GM18526 (cell line): ENCODE measurements around the gene PLAC9.

Experiments
- POLR2A ChIP-seq: IDR thresholded peaks from 3 replicates; pipeline ENCODE4 v1.6.1; 2011; ENCODE audit not compliant: insufficient read length; ENCODE audit errors: extremely low read depth

Gene PLAC9

DNA sequence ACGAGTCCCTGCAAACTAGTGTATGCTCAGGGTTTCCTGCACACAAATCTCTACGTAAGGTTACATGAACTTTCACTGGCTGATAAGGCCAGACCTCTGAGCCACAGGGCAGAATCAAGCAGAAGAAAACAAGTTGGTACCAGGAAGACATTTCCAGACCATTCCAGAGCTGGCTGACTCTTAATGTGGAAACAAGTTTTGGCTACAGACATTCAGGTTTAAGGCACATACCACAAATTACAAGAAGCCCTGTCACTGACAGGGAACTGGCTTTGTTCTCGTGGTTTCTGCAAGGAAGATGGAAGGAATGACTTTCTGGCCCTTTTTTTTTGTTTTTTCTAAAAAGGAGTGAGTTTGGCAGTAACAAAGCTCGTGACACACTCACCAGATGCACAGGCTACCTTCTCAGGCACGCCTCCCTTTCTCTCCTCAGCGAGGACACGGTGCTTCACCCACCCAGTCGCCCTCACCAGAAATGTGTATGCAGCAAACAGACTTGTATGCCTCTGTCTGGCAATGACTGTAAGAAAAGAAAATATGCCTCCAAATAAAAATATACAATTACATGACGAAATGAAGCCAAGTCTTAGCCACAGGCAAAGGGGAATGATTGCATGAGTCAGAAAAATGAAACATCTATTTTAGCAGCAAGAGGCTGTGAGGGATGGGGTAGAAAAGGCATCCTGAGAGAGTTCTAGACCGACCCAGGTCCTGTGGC lies 22.6 kb downstream of the PLAC9 start:
- no peak for TF ChIP-seq POLR2A

DNA sequence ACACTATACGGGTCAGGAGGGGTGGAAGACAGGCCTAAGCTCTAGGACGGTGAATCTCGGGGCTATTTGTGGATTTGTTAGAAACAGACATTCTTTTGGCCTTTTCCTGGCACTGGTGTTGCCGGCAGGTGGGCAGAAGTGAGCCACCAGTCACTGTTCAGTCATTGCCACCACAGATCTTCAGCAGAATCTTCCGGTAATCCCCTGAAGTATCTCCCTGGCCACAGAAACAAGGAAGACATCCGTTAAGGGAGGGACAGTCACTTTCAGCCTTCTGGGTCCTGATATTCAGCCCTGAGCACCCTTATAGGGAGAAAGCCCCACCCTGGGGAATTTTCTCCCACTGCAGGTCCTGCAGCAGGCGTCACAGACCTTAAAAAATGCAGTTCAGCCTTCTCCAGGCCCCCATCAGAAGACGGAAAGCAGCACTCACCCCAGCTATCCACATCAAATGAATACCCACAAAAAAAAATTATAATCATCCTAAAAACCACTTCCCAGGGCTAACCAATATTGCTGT lies 23.2 kb downstream of the PLAC9 start:
- no peak for TF ChIP-seq POLR2A

DNA sequence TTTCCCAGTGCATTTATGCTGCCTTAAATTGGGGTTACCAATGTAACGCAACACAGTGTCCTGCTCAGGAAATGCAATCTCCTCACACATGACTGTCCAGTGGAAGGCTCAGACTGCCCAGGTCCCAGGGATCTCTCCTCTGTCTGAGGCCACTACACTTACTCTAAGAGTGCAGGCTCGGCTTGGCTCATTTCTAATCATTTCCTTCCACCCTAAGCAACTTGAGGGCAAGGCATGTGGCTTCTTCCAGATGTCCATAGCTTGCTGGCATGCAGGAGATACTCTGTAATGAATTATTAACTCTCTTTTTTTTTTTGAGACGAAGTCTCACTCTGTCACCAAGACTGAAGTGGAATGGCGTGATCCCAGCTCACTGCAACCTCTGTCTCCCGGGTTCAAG lies 23.7 kb downstream of the PLAC9 start:
- no peak for TF ChIP-seq POLR2A

DNA sequence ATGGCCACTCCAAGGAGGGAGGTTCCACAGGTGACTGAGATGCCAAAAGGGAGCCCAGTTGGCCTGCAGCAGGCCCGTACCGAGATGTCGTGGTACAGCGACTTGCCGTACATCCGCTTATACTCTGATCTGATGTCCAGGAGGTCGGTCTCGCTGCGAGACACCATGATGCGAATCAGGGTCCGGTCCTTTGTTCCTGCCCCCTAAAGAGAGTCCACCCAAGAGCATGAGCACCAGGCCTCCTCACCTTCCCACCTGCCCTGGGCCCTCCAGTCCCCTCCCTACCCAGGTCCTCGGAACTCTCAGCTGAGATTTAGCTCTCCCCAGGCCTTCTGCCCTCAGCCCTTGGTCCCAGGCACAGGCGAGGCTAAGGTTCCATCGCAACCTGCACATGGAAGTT lies 25.0 kb downstream of the PLAC9 start:
- TF ChIP-seq POLR2A, result no peak

DNA sequence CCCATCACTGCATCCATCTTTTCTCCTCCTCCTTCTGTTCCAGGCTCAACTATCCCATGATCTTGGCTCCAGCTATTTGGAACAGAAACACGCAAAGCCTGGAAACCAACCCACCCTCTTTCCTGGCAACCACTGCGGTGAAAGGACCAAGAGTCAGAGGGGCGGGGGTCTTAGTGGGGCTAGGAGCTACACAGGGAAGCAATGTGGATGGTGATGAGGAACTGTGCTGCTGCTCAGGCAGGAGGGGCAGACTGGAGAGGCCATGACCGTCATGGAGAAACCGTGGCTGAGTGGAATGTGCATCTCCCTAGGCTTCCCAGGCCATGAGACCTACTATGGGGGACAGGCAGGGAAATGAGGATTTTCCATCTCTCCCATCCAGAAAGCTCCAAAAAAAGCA lies 25.6 kb downstream of the PLAC9 start:
- no peak for TF ChIP-seq POLR2A

DNA sequence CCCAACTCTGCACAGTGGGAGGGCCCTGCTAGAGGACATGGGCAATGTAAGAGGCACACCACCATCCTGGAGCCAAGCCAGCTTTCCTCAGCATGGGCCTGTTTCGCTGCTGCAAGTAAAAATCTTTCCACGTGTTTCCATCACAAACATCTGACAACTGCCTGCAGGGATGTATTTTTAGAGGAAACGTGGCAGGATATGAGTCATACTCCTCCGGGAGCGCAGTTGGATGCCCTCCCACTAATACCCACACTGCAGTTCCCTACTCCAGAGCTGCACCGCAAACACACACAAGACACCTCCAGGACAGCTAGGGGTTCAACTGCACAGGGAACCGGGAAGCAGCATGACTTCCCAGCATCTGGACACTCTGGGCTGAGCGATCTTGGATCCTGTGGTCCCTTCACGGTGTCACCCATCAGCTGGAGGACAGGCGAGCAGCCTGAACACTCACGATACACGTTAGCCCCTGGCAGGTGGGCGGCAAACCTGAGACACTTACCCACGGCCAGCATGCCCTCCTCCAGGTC lies 26.1 kb downstream of the PLAC9 start:
- TF ChIP-seq POLR2A, result no peak

DNA sequence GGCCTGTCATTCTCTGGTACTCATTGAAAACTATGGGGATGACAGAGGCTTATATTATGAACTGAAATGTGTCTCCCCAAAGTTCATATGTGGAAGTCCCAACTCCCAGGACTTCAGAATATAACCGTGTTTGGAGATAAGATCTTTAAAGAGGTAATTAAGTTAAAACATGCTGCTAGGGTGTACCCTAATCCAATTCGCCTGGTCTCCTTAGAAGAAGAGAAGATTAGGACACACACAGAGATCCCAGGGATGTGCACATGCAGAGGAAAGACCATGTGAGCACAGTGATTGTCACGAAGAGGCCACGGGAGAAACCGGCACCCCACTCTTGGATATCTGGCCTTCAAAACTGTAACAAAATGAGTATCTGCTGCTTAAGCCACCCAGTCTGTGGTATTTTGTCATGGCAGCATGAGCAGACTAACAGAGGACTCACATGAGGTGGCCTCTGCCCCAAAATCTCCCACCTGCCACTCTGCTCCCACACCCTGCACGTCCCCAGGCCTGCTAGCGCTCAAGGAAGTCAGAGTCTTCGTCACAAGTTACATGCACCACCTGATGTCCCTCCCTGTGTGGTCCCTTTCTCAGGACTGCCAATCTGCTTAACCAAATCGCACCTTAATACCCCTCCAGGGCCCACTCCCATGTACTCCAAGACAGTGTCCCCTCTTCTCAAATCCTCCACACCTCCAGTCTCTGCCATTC lies 26.8 kb downstream of the PLAC9 start:
- TF ChIP-seq POLR2A, result no peak

DNA sequence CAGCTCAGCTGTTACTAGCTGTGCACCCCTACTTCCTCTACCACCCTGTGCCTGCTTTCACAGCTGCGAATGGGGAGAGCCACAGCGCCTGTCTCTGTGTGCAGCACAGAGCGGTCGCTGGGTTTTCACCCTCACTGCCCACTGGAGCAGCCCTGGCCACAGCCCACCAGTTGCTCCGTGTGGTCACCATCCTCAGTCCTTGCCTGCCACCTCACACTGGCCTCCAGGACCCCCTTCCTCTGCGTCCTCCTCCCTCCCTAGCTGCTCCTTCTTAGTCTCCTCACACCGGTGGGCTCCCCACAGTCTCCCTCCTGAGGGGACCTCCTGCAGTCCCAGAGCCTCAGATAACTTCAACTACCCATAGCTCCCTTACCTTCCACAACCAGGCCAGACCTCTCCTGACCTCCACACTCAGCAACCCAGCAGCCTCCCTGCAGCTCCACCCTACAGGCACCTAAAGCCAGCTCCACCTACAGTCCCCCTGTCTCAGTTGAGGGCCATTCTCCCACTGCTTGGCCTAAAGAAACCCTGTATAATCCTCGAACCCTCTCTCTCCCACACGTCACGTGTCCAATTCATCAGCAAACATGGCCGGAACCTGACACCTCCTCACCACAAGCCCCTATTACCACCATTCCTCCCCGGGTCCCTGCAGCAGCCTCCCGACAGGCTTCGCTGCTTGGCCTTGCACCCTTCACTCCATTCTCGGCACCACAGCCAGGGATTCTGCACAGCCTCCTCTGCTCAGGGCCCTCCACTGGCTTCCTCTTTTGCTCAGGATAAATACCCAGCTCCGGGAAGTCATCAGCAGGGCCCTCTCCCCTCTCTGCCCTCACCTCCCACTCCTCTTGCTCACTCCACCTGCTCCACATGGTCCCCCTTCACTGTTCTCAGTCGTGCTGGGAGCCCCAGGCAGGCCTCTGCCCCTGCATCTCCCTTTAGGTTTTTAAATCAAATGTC lies 28.1 kb downstream of the PLAC9 start:
- no peak for TF ChIP-seq POLR2A

DNA sequence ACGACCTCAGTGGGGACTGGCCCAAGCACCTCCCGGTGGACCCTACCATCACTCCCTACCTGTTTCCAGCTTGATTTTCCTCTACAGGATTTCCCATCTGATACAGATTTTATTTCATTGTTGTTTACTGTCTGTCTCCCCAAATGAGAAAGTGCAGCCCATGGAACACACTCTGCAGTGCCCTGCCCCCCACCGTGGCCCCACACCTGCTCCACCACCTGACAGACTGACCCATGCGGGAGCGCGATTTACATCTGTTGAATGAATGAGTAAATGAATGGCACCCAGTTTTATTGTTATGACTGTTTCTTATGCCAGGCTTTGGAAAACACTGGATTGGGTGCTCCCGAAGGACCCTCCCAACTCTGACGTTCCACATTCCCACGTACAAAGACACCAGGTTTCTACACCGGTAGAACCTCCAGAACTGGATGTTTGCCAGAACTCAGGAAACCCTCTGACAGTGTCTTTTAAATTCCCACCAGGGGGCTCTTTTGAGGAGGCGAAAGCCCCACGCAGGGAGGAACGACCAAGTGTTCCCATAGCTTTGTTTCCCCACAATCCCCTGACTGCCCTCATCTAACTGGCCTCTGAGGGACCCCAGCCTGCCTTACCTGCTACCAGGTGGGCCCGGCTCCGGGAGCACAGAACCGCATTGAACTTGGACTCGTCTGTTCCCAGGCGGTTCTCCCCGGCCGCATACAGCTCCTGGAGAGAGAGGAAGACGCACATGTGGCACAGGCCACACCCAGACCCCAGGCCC lies 29.0 kb downstream of the PLAC9 start:
- no peak for TF ChIP-seq POLR2A

DNA sequence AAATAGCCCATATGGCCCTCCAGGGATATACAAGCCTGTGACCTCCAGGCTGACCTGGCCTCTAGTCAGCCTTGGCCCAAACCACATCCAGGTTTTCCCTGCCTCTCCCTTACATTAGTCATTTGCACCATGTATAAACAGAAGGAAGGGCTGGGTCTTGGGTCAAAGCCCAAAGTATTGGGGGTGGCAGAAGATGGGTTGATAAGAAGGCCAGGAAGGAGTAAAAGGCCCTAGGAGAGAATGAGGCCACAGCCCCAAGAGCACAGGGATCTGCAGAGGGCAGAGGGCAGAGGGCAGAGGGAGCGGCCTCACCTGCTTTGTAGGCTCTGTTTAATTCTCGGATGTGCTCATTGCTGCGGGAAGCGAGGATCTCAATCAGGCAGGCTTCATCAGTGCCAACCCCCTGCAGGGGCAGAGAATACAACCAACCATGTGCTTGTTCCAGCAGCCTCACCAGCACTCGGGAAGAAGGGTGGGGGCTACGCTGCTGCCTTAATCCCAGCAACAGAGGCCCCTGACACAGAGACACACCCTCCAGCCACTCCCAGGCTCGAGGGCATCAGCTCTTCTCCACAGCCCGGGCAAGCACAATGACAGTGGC lies 31.3 kb downstream of the PLAC9 start:
- no peak for TF ChIP-seq POLR2A

DNA sequence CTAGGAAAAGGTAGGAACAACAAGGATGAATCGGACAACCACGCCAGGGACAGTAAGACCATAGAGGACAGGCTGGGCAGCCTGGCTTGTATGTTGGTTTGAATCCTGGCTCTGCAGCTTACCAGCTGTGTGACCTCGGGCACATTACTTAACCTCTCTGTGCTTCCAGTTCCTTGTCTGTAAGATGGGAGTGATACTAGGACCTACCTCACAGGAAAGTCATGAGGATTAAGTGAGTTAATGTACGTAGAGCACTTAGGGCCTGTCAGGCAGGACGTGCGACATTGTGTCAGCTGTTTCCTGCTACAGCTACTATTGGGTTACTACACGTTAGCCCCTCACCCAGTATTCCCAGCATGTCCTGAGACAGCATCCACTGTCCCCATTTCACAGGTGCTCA lies 32.1 kb downstream of the PLAC9 start:
- no peak for TF ChIP-seq POLR2A

DNA sequence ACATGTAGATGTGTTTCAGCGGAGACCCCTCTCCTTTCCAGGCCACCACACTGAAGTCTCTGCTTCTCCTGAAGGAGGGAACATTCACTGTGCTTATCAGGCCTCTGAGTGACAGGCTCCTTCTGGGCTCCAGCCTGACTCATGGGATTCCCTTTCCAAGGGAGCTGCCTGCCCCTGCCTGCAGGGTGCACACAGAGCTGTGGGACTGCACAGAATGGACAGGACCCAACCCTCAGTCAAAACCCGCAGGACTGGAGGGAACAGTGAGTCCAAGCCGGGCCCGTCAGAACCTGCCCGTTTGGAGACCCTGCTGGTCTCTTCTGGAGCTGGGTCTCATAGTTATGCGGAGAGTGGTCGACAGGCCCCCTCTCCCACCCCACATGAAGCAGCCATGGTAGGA lies 32.6 kb downstream of the PLAC9 start:
- TF ChIP-seq POLR2A, result no peak

DNA sequence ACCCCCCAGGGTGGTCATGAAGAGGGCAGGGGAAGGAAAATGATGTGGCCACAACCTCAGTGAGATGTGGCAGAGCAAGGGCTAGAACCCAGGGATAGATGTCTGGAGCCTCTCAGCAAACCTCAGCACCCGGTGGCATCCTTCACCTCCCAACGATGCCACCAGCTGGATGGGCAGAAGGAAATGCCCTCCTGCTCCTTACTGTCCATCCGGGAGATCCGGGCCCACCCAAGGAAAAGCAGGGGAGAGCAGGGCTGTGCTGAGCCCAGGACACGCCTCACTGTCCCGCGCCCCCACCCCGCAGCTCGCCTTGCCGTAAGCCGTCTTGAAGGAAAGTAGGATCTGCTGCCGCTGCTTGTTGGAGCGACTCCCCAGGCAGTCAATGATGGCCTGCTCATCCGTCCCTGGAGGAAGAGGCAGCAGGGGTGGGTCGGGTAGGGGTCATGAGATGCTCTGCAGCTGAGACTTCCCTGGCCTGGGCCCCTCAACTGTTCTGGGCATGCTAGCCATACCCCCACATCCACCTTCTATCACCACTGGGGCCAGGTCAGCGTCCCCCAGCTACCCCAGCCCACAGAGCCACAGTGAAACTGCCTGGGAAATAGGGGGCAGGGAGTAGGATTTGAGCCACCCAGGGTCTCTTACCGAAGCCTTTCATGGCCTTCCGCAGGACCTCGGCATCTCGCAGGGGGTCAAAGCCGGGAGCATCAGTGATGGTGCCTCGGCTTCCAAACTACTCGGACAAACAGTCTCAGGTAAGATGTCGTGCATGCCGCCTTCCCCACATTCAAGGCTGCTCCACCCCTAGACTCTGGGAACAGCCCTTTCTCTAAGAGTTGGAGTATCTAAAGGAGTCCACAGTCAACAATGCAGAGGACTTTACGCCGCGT lies 34.3 kb downstream of the PLAC9 start:
- TF ChIP-seq POLR2A, result no peak
